Measurements from ENCODE around the gene MAN2B1.
"Not testable (repeated sequence)": the region's sequence is repeated elsewhere in the genome, so short reads cannot be mapped to it uniquely, and the experiment has no call there.

The MAN2B1 gene

GRCh38 chr19:12666265-12667048, at the start of gene MAN2B1, which contains the start of gene WDR83:
MAN2B1 (minus strand) TSS chr19:12666742; CDS start chr19:12666701, 41 bp downstream.
WDR83 (plus strand) TSS chr19:12666807; CDS start chr19:12669791, 2,984 bp downstream.
- DNase-seq (ENCODE audit: low read depth): no peak

GRCh38 chr19:12715929-12716328, 49.4 kb upstream of the MAN2B1 start:
- no peak for DNase-seq (ENCODE audit: low read depth)

GRCh38 chr19:12715102-12715501, 48.6 kb upstream of the MAN2B1 start:
- no peak for DNase-seq (ENCODE audit: low read depth)

DNA sequence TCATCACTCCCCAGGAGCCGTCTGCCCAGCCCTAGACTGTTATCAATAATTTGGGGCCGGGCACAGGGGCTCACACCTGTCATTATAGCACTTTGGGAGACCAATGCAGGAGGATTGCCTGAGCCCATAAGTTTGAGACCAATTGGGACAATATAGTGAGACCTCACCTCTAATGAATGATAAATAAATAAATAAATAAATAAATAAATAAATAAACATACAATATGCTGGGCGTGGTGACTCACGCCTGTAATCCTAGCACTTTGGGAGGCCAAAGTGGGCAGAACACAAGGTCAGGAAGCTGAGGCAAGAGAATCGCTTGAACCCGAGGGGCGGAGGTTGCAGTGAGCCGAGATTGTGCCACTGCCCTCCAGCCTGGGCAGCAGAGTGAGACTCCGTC, 46.8 kb upstream of the MAN2B1 start:
- DNase-seq (ENCODE audit: low read depth): not testable (repeated sequence)

GRCh38 chr19:12712077-12712476, 45.5 kb upstream of the MAN2B1 start:
- DNase-seq (ENCODE audit: low read depth): not testable (repeated sequence)

GRCh38 chr19:12711187-12711586, 44.6 kb upstream of the MAN2B1 start:
- no peak for DNase-seq (ENCODE audit: low read depth)

GRCh38 chr19:12708641-12709040, 42.1 kb upstream of the MAN2B1 start:
- DNase-seq (ENCODE audit: low read depth): no peak

DNA sequence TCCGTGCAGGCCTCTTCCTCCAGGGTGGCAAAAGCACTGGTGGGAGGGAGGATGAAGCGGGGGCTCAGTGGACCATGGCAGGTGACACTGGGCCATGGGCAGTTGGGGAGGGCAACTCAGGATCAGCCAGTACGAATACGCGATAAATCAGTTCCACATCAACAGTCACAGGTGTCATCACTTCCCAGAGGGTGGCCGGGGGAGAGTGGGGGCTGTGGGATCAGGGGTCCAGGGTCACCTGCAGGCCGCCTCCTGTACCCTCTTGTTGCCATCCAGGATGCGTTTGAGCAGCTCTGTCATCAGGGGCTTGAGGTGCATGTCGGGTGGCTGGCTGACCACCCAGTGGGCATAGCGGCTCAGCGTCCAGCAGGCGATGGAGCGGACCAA, 39.8 kb upstream of the MAN2B1 start:
- no peak for DNase-seq (ENCODE audit: low read depth)

DNA sequence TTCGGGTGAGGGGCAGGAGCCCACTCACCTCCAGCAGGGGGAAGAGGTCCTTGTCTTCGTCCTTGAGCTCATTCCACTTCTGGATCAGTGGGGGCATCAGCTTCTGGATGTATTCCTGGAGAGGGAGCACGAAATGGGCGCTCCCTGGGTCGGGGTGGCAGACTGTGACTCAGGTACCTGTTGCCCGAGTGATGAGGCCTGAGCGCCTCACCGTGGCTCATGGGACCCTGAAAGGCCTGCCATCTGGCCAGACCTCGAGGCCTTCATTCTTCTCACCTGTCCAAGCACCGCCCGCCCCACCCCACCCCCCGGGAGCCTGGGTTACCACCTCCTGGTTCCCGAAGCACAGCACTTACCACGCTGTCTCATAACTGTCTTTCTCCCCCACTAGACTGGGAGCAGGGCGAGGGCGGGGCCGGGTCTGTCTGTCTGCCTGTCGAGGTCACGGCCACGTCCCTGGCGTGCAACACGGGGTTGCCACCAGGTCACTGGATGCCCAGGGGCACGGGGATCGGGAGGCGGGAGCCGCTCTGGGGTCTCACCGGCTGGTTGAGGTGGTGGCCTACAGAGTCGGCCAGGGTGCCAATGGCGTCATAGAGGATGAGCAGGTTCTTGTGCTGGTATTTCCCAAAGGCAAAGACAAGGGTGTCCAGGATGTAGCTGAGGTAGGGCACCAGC, 39.3 kb upstream of the MAN2B1 start:
- no peak for DNase-seq (ENCODE audit: low read depth)

- no peak for DNase-seq (ENCODE audit: low read depth)
Observed at GRCh38 chr19:12705169-12705568, 38.6 kb upstream of the MAN2B1 start.

- DNase-seq (ENCODE audit: low read depth): no peak
Observed at GRCh38 chr19:12703046-12703445, 36.5 kb upstream of the MAN2B1 start.

GRCh38 chr19:12701596-12702282, 35.2 kb upstream of the MAN2B1 start:
- DNase-seq (ENCODE audit: low read depth): no peak

- no peak for DNase-seq (ENCODE audit: low read depth)
Observed at GRCh38 chr19:12698138-12698537, 31.6 kb upstream of the MAN2B1 start.

DNA sequence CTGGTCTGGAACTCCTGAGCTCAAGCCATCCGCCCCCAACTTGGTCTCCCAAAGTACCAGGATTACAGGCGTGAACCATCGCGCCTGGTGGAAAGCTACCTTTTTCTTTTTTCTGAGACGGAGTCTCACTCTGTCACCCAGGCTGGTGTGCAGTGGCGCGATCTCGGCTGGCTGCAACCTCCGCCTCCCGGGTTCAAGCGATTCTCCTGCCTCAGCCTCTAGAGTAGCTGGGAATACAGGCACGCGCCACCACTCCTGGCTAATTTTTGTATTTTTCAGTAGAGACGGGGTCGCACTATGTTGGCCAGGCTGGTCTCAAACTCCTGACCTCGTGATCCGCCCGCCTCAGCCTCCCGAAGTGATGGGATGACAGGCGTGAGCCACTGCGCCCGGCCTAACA, 30.9 kb upstream of the MAN2B1 start:
- not testable (repeated sequence) for DNase-seq (ENCODE audit: low read depth)

- DNase-seq (ENCODE audit: low read depth): peak; percentile 79
Observed at GRCh38 chr19:12696366-12697335, 30.1 kb upstream of the MAN2B1 start, which contains the start of gene FBXW9. FBXW9 (minus strand) TSS chr19:12696631; CDS start chr19:12696581, 50 bp downstream.

DNA sequence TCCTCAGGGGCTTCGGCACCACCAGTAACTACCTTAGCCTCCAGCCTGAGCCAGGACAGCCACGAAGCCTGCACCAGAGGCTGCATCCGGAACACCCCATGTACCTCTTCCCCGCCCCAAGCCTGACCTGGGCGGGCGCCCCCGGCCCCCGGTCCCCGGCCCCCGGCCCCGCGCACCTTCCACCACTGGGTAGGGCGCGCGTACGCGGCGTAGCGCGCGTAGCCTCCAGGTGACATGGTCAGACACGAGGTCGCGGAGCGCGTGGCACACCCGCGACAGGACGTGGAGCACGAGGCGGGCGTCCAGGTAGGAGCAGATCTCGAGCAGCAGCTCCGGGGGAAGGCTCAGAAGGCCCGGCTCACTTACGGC, 29.4 kb upstream of the MAN2B1 start:
- DNase-seq (ENCODE audit: low read depth): no peak

- no peak for DNase-seq (ENCODE audit: low read depth)
Observed at GRCh38 chr19:12695514-12695913, 29.0 kb upstream of the MAN2B1 start.

DNA sequence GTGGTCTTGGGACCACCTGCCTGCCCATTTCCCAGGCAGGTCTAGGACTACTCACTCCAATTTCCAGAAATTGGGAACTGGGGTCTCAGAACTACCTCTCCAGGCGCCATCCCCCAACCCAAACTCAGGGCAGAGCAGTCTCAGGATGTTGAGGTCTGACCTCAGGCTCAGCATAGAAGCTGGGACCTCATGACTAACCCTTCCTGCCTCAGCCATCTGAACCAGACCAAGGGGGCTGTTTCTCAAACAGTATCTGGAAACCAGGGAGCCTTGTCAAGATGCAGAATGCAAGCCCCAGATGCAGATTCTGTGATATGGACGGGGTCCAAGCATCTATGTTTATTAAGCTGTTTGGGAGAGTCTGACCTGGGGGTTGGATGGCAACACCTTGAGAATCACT, 28.6 kb upstream of the MAN2B1 start:
- DNase-seq (ENCODE audit: low read depth): no peak

DNA sequence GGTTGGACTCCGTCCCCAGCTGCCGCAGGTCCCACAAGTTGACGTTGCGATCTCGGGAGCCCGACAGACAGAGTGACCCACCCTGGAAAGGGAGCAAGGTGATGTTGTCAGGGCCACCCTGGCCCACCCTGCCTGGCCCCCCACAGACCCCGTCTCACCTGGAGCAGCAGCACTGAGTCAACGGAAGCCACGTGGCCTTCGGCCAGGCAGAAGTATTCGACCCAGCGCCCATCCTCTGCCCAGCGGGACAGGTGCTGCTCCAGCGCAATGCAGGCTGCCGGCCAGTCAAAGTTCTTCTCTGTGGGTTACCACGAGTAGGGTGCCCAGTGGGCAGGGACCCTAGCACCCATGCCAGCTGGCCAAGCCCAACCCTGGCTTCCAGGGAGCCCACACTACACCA, 28.1 kb upstream of the MAN2B1 start:
- DNase-seq (ENCODE audit: low read depth): no peak

DNA sequence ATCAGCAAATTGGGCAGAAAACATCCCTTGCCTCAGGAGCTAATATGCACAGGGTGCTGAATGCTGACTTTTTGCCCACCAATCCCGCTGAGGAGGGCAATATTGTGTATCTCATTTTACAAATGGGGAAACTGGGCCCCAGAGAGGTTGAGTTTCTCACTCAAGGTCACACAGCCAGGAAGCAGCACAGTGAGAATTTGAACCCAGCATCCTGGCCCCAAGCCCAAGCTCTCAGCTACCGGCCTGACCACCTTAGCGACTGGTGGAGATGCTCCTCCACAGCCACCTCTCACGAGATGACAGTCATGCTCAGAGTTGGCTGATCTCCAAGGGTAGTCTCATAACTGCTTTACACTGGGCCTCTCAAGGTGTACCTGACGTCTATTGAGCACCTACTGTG, 26.4 kb upstream of the MAN2B1 start:
- no peak for DNase-seq (ENCODE audit: low read depth)

DNA sequence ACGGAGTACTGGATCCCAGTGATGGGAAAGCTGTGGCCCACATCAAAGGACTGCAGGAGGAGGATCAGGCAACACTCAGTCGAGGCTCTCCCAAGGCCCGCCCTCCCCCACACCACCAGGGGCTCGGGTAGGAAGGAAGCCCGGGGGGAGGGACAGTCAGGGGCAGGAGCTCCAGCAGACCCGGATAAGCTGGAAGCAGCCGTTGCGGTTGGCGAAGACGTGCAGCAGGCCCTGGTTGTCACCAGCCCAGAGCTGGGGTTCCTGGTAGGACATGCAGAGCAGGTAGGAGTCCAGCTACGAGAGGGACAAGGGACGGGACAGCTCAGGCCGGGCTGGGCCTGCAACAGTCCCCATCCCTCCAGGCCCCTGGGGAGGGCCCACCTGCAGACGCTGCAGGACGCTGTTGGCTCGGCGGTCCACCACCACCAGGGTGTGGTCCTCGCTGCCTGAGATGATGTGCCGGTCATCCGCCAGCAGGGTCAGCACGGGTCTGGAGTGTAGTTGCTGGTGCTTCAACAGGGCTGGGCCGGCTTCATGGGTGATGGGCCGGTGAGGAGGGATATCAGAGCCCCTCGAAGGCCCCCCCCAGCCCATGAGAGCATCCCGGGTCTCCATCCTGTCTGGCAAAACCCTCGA, 23.2 kb upstream of the MAN2B1 start:
- DNase-seq (ENCODE audit: low read depth): no peak
